WERI-Rb-1 (cell line): ENCODE results near the gene CLASRP.
"Not testable (repeated sequence)": the region's sequence is repeated elsewhere in the genome, so short reads cannot be mapped to it uniquely, and the experiment has no call there.

Source experiments
- DNase-seq: peaks from one replicate; pipeline ENCODE4 v3.0.0-alpha.2; 2020
- H3K27ac ChIP-seq: fragments of 250-450 bp; sonication (Bioruptor Pico); 2 replicates; pipeline ENCODE4 v1.5.1; 2020; ENCODE audit warnings: mild to moderate bottlenecking, moderate library complexity
- H3K27me3 ChIP-seq: fragments of 250-450 bp; sonication (Bioruptor Pico); 2 replicates; pipeline ENCODE4 v1.5.1; 2021; ENCODE audit warnings: mild to moderate bottlenecking, low read depth, moderate library complexity; ENCODE audit not compliant: insufficient read depth, severe bottlenecking
- H3K36me3 ChIP-seq: fragments of 250-450 bp; sonication (Bioruptor Pico); 2 replicates; pipeline ENCODE4 v1.5.1; 2020; ENCODE audit warnings: mild to moderate bottlenecking, moderate library complexity
- H3K4me3 ChIP-seq: 2 replicates; pipeline ENCODE4 v1.5.1; 2011; ENCODE audit warnings: low read depth, mild to moderate bottlenecking, control low read depth, low read length
- H3K9me3 ChIP-seq: fragments of 250-450 bp; sonication (Bioruptor Pico); 2 replicates; pipeline ENCODE4 v1.5.1; 2021; ENCODE audit warnings: mild to moderate bottlenecking, moderate library complexity; ENCODE audit not compliant: severe bottlenecking
- CTCF ChIP-seq: IDR thresholded peaks from 2 replicates; pipeline ENCODE4 v1.5.1; 2011; ENCODE audit warnings: low read depth, mild to moderate bottlenecking, control low read depth, inconsistent platforms, low read length

Gene CLASRP

GRCh38 chr19:45117167-45117594 lies 78.3 kb downstream of the CLASRP start:
- peak overlapping the region; percentile 45; the same call in 1 of the 2 replicates for H3K27ac ChIP-seq
- peak; percentile 78 for DNase-seq
- no peaks in the 10 kb centered on the region for H3K9me3 ChIP-seq
- no peaks in the 10 kb centered on the region for H3K27me3 ChIP-seq
- TF ChIP-seq CTCF: no peak
- no peak overlapping the region for H3K4me3 ChIP-seq
- no peaks in the 10 kb centered on the region; the same call in none of the 2 replicates for H3K36me3 ChIP-seq

GRCh38 chr19:45117671-45118070 lies 78.8 kb downstream of the CLASRP start:
- Histone ChIP-seq H3K27me3 (no peaks in the 10 kb centered on the region), H3K9me3 (no peaks in the 10 kb centered on the region), H3K27ac (peak overlapping the region; percentile 45; the same call in 1 of the 2 replicates), H3K36me3 (no peaks in the 10 kb centered on the region; the same call in none of the 2 replicates), H3K4me3 (no peak overlapping the region)
- no peak for TF ChIP-seq CTCF
- DNase-seq: no peak

GRCh38 chr19:45118106-45118505 lies 79.3 kb downstream of the CLASRP start:
- Histone ChIP-seq H3K27me3 (no peaks in the 10 kb centered on the region), H3K36me3 (no peaks in the 10 kb centered on the region; the same call in none of the 2 replicates), H3K4me3 (no peak overlapping the region), H3K9me3 (no peaks in the 10 kb centered on the region), H3K27ac (peak overlapping the region; percentile 45; the same call in 1 of the 2 replicates)
- no peak for DNase-seq
- no peak for TF ChIP-seq CTCF

GRCh38 chr19:45118591-45119355 lies 79.9 kb downstream of the CLASRP start:
- not testable (repeated sequence) for H3K4me3 ChIP-seq, DNase-seq, H3K9me3 ChIP-seq

GRCh38 chr19:45119582-45119981 lies 80.7 kb downstream of the CLASRP start:
- DNase-seq: no peak
- Histone ChIP-seq H3K27me3 (no peaks in the 10 kb centered on the region), H3K27ac (no peak overlapping the region), H3K4me3 (no peak overlapping the region), H3K36me3 (no peaks in the 10 kb centered on the region; the same call in none of the 2 replicates), H3K9me3 (no peaks in the 10 kb centered on the region)
- TF ChIP-seq CTCF: no peak

More at GRCh38 chr19:45118591-45119355, 79.9 kb downstream of the CLASRP start:
- H3K27ac ChIP-seq, H3K27me3 ChIP-seq, H3K36me3 ChIP-seq: not testable (repeated sequence)
